HT1080 (cell line): ENCODE measurements around the gene CACNA1C. TPM values are rescaled to one million over a fixed set of nuclear protein-coding genes. Genes with fewer than 3 reads are reported as not detected.
"Not testable (repeated sequence)": the region's sequence is repeated elsewhere in the genome, so short reads cannot be mapped to it uniquely, and the experiment has no call there.

Source experiments
- DNase-seq: peaks from one replicate; pipeline ENCODE4 v3.0.0-alpha.2; 2015; ENCODE audit warnings: low read depth
- total RNA-seq: library from RNA; depleted of rRNA; stranded (reverse); fragments of >200 nt; shearing (Covaris generic); gene quantifications from 2 replicates; pipeline ENCODE4 v1.2.3, GENCODE V29; 2014

The CACNA1C gene
- total RNA-seq, 1 experiment from 2014 or later, result not detected

- DNase-seq, result no peak
Observed at GRCh38 chr12:2074792-2075191, 22.0 kb downstream of the CACNA1C start.

- no peak for DNase-seq
Observed at GRCh38 chr12:2075508-2076195, 22.9 kb downstream of the CACNA1C start.

- DNase-seq, result no peak
Observed at GRCh38 chr12:2076196-2076570, 23.4 kb downstream of the CACNA1C start.

GRCh38 chr12:2076728-2077127, 23.9 kb downstream of the CACNA1C start:
- no peak for DNase-seq

GRCh38 chr12:2080604-2081003, 27.8 kb downstream of the CACNA1C start:
- DNase-seq, result no peak

GRCh38 chr12:2082321-2082720, 29.5 kb downstream of the CACNA1C start:
- DNase-seq, result no peak

- DNase-seq, result no peak
Observed at GRCh38 chr12:2083008-2083407, 30.2 kb downstream of the CACNA1C start.

GRCh38 chr12:2083561-2083960, 30.8 kb downstream of the CACNA1C start:
- no peak for DNase-seq

GRCh38 chr12:2084553-2085296, 31.9 kb downstream of the CACNA1C start:
- no peak for DNase-seq

- no peak for DNase-seq
Observed at GRCh38 chr12:2092354-2092753, 39.6 kb downstream of the CACNA1C start.

GRCh38 chr12:2092890-2093289, 40.1 kb downstream of the CACNA1C start:
- DNase-seq, result no peak

GRCh38 chr12:2094597-2094996, 41.8 kb downstream of the CACNA1C start:
- no peak for DNase-seq

GRCh38 chr12:2095878-2096277, 43.1 kb downstream of the CACNA1C start:
- DNase-seq, result no peak

- no peak for DNase-seq
Observed at GRCh38 chr12:2097617-2098016, 44.8 kb downstream of the CACNA1C start.

GRCh38 chr12:2098852-2099251, 46.1 kb downstream of the CACNA1C start:
- no peak for DNase-seq

- DNase-seq, result no peak
Observed at GRCh38 chr12:2099595-2099994, 46.8 kb downstream of the CACNA1C start.

- no peak for DNase-seq
Observed at GRCh38 chr12:2101359-2101758, 48.6 kb downstream of the CACNA1C start.

- DNase-seq, result no peak
Observed at GRCh38 chr12:2101771-2102170, 49.0 kb downstream of the CACNA1C start.

GRCh38 chr12:2102736-2103135, 49.9 kb downstream of the CACNA1C start:
- not testable (repeated sequence) for DNase-seq

GRCh38 chr12:2105387-2105786, 52.6 kb downstream of the CACNA1C start:
- DNase-seq, result not testable (repeated sequence)

- DNase-seq, result no peak
Observed at GRCh38 chr12:2108166-2108565, 55.4 kb downstream of the CACNA1C start.

GRCh38 chr12:2108975-2109671, 56.3 kb downstream of the CACNA1C start:
- no peak for DNase-seq
